ENCODE measurements around the gene PRPF19. TPM values are rescaled to one million over a fixed set of nuclear protein-coding genes. Genes with fewer than 3 reads are reported as not detected.
A peak's percentile ranks its signal among the peaks of the same experiment; 100 is the strongest.

The PRPF19 gene
- total RNA-seq, 2 experiments from 2014 or later, result 120 to 153 TPM

DNA sequence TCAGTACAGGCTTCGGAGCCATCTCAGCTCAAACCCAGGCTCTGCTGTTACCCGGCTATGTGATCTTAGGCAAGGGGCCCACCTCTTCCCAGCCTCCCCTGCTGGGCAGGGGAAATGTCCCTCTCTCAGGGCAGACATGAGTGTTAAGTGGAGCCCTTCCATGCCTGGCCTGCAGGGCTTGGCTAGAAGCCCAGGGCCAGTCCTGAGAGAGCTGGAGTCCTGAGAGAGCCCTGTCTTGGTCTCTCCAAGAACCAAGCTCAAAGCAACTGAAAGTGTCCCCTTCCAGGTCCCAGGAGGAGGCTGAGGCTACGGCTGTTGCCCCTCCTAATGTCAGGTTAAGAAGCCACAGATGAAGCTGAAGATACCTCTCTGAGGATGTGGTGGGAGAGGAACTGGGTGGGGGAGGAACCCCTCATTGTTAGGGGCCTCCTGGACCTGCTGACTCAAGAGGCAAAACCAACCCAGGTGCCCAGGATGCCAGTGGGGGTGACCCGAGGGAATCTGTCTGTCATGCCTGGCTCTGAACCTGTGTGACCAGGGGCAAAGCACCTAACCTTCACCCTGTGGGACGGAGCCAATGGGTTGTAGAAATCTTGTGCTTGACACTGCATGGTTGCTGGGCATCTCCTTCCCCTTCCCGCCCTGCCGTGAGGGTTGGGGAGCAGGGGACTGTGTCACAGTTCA, 34.9 kb downstream of the PRPF19 start:
- Histone ChIP-seq H3K4me1 (ENCODE audit: insufficient read depth, low read length, poor library complexity, severe bottlenecking) (no peaks in the 10 kb centered on the region), H3K9me3 (ENCODE audit: low read length) (no peaks in the 10 kb centered on the region), H4K20me1 (ENCODE audit: insufficient read depth, low read length) (no peaks in the 10 kb centered on the region), H3K36me3 (ENCODE audit: insufficient read depth, low read length) (no peaks in the 10 kb centered on the region), H3K27ac (ENCODE audit: low read depth, low read length, poor library complexity, severe bottlenecking) (no peak overlapping the region), H3K4me2 (ENCODE audit: low read length) (no peak overlapping the region), H3K9me2 (ENCODE audit: insufficient read depth, low read length) (no peaks in the 10 kb centered on the region), H3K79me2 (ENCODE audit: insufficient read depth, low read depth, low read length) (no peaks in the 10 kb centered on the region), H2AFZ (ENCODE audit: low read length) (no peak overlapping the region), H3K4me3 (ENCODE audit: low read depth, low read length, poor library complexity, severe bottlenecking) (no peak overlapping the region)
- BruUV-seq (replicated peaks), result no TSS peak
- intact Hi-C loops (cut with micrococcal nuclease; ENCODE audit: unreplicated experiment), result no loop called here
- DNase-seq (ENCODE audit: low spot score), result no peak
- TF ChIP-seq EZH2phosphoT487 (IDR thresholded peaks at IDR 0.05; ENCODE audit: borderline replicate concordance, low read depth, low read length), result no peak
- TF ChIP-seq CTCF (conservative IDR thresholded peaks at IDR 0.05; ENCODE audit: low read length), result no peak
- ChIA-PET POLR2A (interaction anchor here (0.7 kb wide), 1 partner anchor 151 kb away, joined by 3 read pairs; no protein-coding TSS in a partner anchor), CTCF (ENCODE audit: unreplicated experiment) (interaction anchor here (1.1 kb wide), 1 partner anchor 16 kb away, joined by 3 read pairs; no protein-coding TSS in a partner anchor)

GRCh38 chr11:60870733-60871377, 35.5 kb downstream of the PRPF19 start:
- Histone ChIP-seq H3K4me2 (ENCODE audit: low read length) (no peak overlapping the region), H2AFZ (ENCODE audit: low read length) (no peak overlapping the region), H3K9me2 (ENCODE audit: insufficient read depth, low read length) (no peaks in the 10 kb centered on the region), H3K36me3 (ENCODE audit: insufficient read depth, low read length) (no peaks in the 10 kb centered on the region), H3K27ac (ENCODE audit: low read depth, low read length, poor library complexity, severe bottlenecking) (no peak overlapping the region), H3K79me2 (ENCODE audit: insufficient read depth, low read depth, low read length) (no peaks in the 10 kb centered on the region), H4K20me1 (ENCODE audit: insufficient read depth, low read length) (no peaks in the 10 kb centered on the region), H3K9me3 (ENCODE audit: low read length) (no peaks in the 10 kb centered on the region), H3K4me3 (ENCODE audit: low read depth, low read length, poor library complexity, severe bottlenecking) (no peak overlapping the region), H3K4me1 (ENCODE audit: insufficient read depth, low read length, poor library complexity, severe bottlenecking) (no peaks in the 10 kb centered on the region)
- intact Hi-C loops (cut with micrococcal nuclease; ENCODE audit: unreplicated experiment), result no loop called here
- no TSS peak for BruUV-seq (replicated peaks)
- ChIA-PET CTCF (ENCODE audit: unreplicated experiment) (interaction anchor here (1.1 kb wide), 1 partner anchor 17 kb away, joined by 3 read pairs; no protein-coding TSS in a partner anchor), POLR2A (interaction anchor here (0.7 kb wide), 1 partner anchor 150 kb away, joined by 3 read pairs; no protein-coding TSS in a partner anchor)
- no peak for DNase-seq (ENCODE audit: low spot score)
- TF ChIP-seq CTCF (conservative IDR thresholded peaks at IDR 0.05; ENCODE audit: low read length), result no peak
- TF ChIP-seq EZH2phosphoT487 (IDR thresholded peaks at IDR 0.05; ENCODE audit: borderline replicate concordance, low read depth, low read length), result no peak

GRCh38 chr11:60870276-60870675, 36.1 kb downstream of the PRPF19 start:
- Histone ChIP-seq H3K4me2 (ENCODE audit: low read length) (no peak overlapping the region), H3K36me3 (ENCODE audit: insufficient read depth, low read length) (no peaks in the 10 kb centered on the region), H3K4me1 (ENCODE audit: insufficient read depth, low read length, poor library complexity, severe bottlenecking) (no peaks in the 10 kb centered on the region), H3K9me3 (ENCODE audit: low read length) (no peaks in the 10 kb centered on the region), H3K4me3 (ENCODE audit: low read depth, low read length, poor library complexity, severe bottlenecking) (no peak overlapping the region), H3K9me2 (ENCODE audit: insufficient read depth, low read length) (no peaks in the 10 kb centered on the region), H3K27ac (ENCODE audit: low read depth, low read length, poor library complexity, severe bottlenecking) (no peak overlapping the region), H4K20me1 (ENCODE audit: insufficient read depth, low read length) (no peaks in the 10 kb centered on the region), H2AFZ (ENCODE audit: low read length) (no peak overlapping the region), H3K79me2 (ENCODE audit: insufficient read depth, low read depth, low read length) (no peaks in the 10 kb centered on the region)
- intact Hi-C loops (cut with micrococcal nuclease; ENCODE audit: unreplicated experiment), result no loop called here
- ChIA-PET CTCF (ENCODE audit: unreplicated experiment) (no interaction called here), POLR2A (no interaction called here)
- peak; percentile 24 for DNase-seq (ENCODE audit: low spot score)
- TF ChIP-seq EZH2phosphoT487 (IDR thresholded peaks at IDR 0.05; ENCODE audit: borderline replicate concordance, low read depth, low read length) (no peak), CTCF (conservative IDR thresholded peaks at IDR 0.05; ENCODE audit: low read length) (no peak)
- no TSS peak for BruUV-seq (replicated peaks)

Measured in OCI-LY7 (cell line).